ENCODE measurements around the gene VDR.

Gene VDR

GRCh38 chr12:47864646-47865235, 40.1 kb downstream of the VDR start:
- no peaks in the 10 kb centered on the region for H3K36me3 ChIP-seq (ENCODE audit: insufficient read depth, low read length)

GRCh38 chr12:47863985-47864384, 40.8 kb downstream of the VDR start:
- no peak overlapping the region for H3K4me3 ChIP-seq
- no peaks in the 10 kb centered on the region for H3K36me3 ChIP-seq (ENCODE audit: insufficient read depth, low read length)
- no peak overlapping the region for H3K9ac ChIP-seq (ENCODE audit: insufficient read length)
- no peak for DNase-seq (ENCODE audit: low read depth, low spot score)
- TF ChIP-seq FOXP2 (optimal IDR thresholded peaks at IDR 0.05; ENCODE audit: control extremely low read depth, extremely low read length, insufficient read depth): no peak
- TF ChIP-seq POLR2AphosphoS5 (IDR thresholded peaks at IDR 0.05; ENCODE audit: borderline replicate concordance, low read depth, low read length): no peak
- TF ChIP-seq EZH2 (IDR thresholded peaks at IDR 0.05): no peak
- no peak overlapping the region for H3K27ac ChIP-seq
- no peaks in the 10 kb centered on the region for H3K9me3 ChIP-seq (ENCODE audit: low read depth, low read length)

More at GRCh38 chr12:47864646-47865235, 40.1 kb downstream of the VDR start:
- Histone ChIP-seq H3K9me3 (ENCODE audit: low read depth, low read length) (no peaks in the 10 kb centered on the region), H3K27ac (no peak overlapping the region), H3K9ac (ENCODE audit: insufficient read length) (no peak overlapping the region), H3K4me3 (no peak overlapping the region)
- TF ChIP-seq POLR2AphosphoS5 (IDR thresholded peaks at IDR 0.05; ENCODE audit: borderline replicate concordance, low read depth, low read length) (no peak), EZH2 (IDR thresholded peaks at IDR 0.05) (no peak), FOXP2 (optimal IDR thresholded peaks at IDR 0.05; ENCODE audit: control extremely low read depth, extremely low read length, insufficient read depth) (no peak)
- DNase-seq (ENCODE audit: low read depth, low spot score): no peak

- H3K36me3 ChIP-seq (ENCODE audit: insufficient read depth, low read length): no peaks in the 10 kb centered on the region
- no peaks in the 10 kb centered on the region for H3K9me3 ChIP-seq (ENCODE audit: low read depth, low read length)
- DNase-seq (ENCODE audit: low read depth, low spot score): no peak
- TF ChIP-seq EZH2 (IDR thresholded peaks at IDR 0.05) (no peak), POLR2AphosphoS5 (IDR thresholded peaks at IDR 0.05; ENCODE audit: borderline replicate concordance, low read depth, low read length) (no peak), FOXP2 (optimal IDR thresholded peaks at IDR 0.05; ENCODE audit: control extremely low read depth, extremely low read length, insufficient read depth) (no peak)
- no peak overlapping the region for H3K27ac ChIP-seq
- no peak overlapping the region for H3K9ac ChIP-seq (ENCODE audit: insufficient read length)
- no peak overlapping the region for H3K4me3 ChIP-seq
Observed at GRCh38 chr12:47863467-47863866, 41.3 kb downstream of the VDR start.

- TF ChIP-seq FOXP2 (optimal IDR thresholded peaks at IDR 0.05; ENCODE audit: control extremely low read depth, extremely low read length, insufficient read depth): no peak
- no peak for TF ChIP-seq EZH2 (IDR thresholded peaks at IDR 0.05)
- TF ChIP-seq POLR2AphosphoS5 (IDR thresholded peaks at IDR 0.05; ENCODE audit: borderline replicate concordance, low read depth, low read length): no peak
- no peak overlapping the region for H3K4me3 ChIP-seq
- H3K27ac ChIP-seq: no peak overlapping the region
- no peaks in the 10 kb centered on the region for H3K36me3 ChIP-seq (ENCODE audit: insufficient read depth, low read length)
- H3K9me3 ChIP-seq (ENCODE audit: low read depth, low read length): no peaks in the 10 kb centered on the region
- DNase-seq (ENCODE audit: low read depth, low spot score): no peak
- no peak overlapping the region for H3K9ac ChIP-seq (ENCODE audit: insufficient read length)
Observed at GRCh38 chr12:47862881-47863280, 41.9 kb downstream of the VDR start.

GRCh38 chr12:47862167-47862750, 42.5 kb downstream of the VDR start:
- Histone ChIP-seq H3K4me3 (no peak overlapping the region), H3K9ac (ENCODE audit: insufficient read length) (no peak overlapping the region)
- DNase-seq (ENCODE audit: low read depth, low spot score): no peak

GRCh38 chr12:47860873-47861272, 43.9 kb downstream of the VDR start:
- no peak overlapping the region for H3K27ac ChIP-seq
- H3K36me3 ChIP-seq (ENCODE audit: insufficient read depth, low read length): no peaks in the 10 kb centered on the region
- no peak overlapping the region for H3K9ac ChIP-seq (ENCODE audit: insufficient read length)
- no peak overlapping the region for H3K4me3 ChIP-seq
- H3K9me3 ChIP-seq (ENCODE audit: low read depth, low read length): no peaks in the 10 kb centered on the region
- no peak for DNase-seq (ENCODE audit: low read depth, low spot score)
- TF ChIP-seq FOXP2 (optimal IDR thresholded peaks at IDR 0.05; ENCODE audit: control extremely low read depth, extremely low read length, insufficient read depth) (no peak), POLR2AphosphoS5 (IDR thresholded peaks at IDR 0.05; ENCODE audit: borderline replicate concordance, low read depth, low read length) (no peak), EZH2 (IDR thresholded peaks at IDR 0.05) (no peak)

More at GRCh38 chr12:47862167-47862750, 42.5 kb downstream of the VDR start:
- TF ChIP-seq FOXP2 (optimal IDR thresholded peaks at IDR 0.05; ENCODE audit: control extremely low read depth, extremely low read length, insufficient read depth): no peak
- TF ChIP-seq POLR2AphosphoS5 (IDR thresholded peaks at IDR 0.05; ENCODE audit: borderline replicate concordance, low read depth, low read length): no peak
- TF ChIP-seq EZH2 (IDR thresholded peaks at IDR 0.05): no peak
- no peaks in the 10 kb centered on the region for H3K36me3 ChIP-seq (ENCODE audit: insufficient read depth, low read length)
- H3K27ac ChIP-seq: no peak overlapping the region
- H3K9me3 ChIP-seq (ENCODE audit: low read depth, low read length): no peaks in the 10 kb centered on the region

- Histone ChIP-seq H3K9me3 (ENCODE audit: low read depth, low read length) (no peaks in the 10 kb centered on the region), H3K9ac (ENCODE audit: insufficient read length) (no peak overlapping the region), H3K4me3 (no peak overlapping the region), H3K27ac (no peak overlapping the region), H3K36me3 (ENCODE audit: insufficient read depth, low read length) (no peaks in the 10 kb centered on the region)
- TF ChIP-seq POLR2AphosphoS5 (IDR thresholded peaks at IDR 0.05; ENCODE audit: borderline replicate concordance, low read depth, low read length) (no peak), EZH2 (IDR thresholded peaks at IDR 0.05) (no peak), FOXP2 (optimal IDR thresholded peaks at IDR 0.05; ENCODE audit: control extremely low read depth, extremely low read length, insufficient read depth) (no peak)
- no peak for DNase-seq (ENCODE audit: low read depth, low spot score)
Observed at GRCh38 chr12:47860279-47860841, 44.4 kb downstream of the VDR start.

- TF ChIP-seq EZH2 (IDR thresholded peaks at IDR 0.05) (no peak), FOXP2 (optimal IDR thresholded peaks at IDR 0.05; ENCODE audit: control extremely low read depth, extremely low read length, insufficient read depth) (no peak), POLR2AphosphoS5 (IDR thresholded peaks at IDR 0.05; ENCODE audit: borderline replicate concordance, low read depth, low read length) (no peak)
- Histone ChIP-seq H3K27ac (no peak overlapping the region), H3K9me3 (ENCODE audit: low read depth, low read length) (no peaks in the 10 kb centered on the region), H3K36me3 (ENCODE audit: insufficient read depth, low read length) (no peaks in the 10 kb centered on the region), H3K4me3 (no peak overlapping the region), H3K9ac (ENCODE audit: insufficient read length) (no peak overlapping the region)
- no peak for DNase-seq (ENCODE audit: low read depth, low spot score)
Observed at GRCh38 chr12:47858511-47859266, 46.1 kb downstream of the VDR start.
